DMS114 treated with DMSO at 0.1 percent for 48 hours (cell line): ENCODE data around the gene PRR16.

Source experiments
- DNase-seq: peaks from one replicate; lab custom pipeline; 2025; ENCODE audit not compliant: unreplicated experiment; lab: John Stamatoyannopoulos, UW

PRR16 gene

DNA sequence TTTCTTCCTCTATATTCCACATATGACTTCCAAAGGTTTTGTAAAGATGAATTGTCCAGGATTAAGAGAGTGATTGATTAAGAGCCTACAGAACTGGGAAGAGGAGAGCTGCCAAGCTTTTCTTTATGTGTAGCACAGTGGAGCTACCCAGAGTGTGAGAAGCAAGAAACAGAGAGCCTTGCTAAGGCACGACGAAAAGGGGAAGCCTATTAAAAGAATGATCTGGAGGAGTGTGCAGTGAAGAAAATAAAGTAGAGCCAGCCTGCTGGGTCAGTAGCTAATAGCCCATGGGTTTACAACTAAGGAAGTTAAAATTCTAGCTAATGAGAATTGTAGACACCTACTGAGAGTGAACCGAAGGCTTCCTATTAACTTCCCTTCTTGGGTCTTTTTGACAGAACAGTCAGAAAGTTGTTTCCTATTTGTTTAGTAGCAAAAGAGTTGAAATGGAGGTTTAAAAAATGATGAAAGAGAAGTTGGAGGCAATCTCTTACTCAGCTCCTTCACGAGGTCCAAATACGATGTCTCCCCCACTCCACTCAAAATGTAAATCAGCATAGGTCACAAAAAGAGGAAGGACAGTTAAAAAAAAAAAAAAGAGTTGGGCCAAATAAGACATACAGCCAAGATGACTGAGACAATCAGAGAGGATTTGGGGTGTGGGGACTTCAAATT, 957 bp upstream of the PRR16 start:
- no peak for DNase-seq

DNA sequence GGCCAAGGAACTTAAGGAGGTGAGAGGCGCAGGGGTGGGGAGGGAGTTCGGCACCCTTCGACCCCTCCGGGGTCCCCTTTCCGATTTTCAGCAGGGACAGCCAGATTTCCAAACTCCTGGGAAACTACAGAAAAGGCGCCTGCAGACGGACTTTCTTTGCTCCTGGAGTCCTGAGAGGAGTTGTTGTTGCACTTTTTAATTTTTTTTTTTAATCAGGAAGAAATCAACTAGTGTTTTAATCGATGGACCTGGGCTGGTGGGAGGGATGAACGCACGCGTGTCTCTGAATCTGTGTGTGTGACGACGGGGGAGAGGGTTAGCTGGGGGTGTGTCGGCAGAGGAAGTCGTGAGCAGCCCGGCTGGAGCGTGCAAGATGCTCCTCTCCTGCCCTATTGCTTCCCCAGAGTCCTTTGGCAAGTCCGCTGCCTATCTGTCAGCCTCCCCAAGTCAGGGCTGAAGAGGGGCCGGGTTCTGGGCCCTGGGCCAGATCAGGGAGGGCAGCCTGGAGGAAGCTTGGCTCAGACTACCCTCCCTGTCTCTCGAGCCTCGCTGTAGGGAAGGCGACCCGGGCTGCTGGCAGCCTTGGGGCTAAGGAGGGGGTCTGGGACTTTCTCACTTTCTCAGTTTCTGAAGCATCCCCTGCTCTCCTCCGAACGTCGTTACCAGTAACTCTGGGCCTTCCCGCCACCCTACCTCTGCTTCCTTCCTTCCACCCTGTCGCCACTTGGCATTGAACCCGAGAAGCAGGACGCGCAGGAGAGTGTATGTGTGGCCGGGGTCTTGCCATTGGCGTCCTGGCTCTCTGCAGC, 731 bp downstream of the PRR16 start:
- no peak for DNase-seq

- DNase-seq, result no peak
Measured at GRCh38 chr5:120465436-120465961, 1.4 kb downstream of the PRR16 start.

DNA sequence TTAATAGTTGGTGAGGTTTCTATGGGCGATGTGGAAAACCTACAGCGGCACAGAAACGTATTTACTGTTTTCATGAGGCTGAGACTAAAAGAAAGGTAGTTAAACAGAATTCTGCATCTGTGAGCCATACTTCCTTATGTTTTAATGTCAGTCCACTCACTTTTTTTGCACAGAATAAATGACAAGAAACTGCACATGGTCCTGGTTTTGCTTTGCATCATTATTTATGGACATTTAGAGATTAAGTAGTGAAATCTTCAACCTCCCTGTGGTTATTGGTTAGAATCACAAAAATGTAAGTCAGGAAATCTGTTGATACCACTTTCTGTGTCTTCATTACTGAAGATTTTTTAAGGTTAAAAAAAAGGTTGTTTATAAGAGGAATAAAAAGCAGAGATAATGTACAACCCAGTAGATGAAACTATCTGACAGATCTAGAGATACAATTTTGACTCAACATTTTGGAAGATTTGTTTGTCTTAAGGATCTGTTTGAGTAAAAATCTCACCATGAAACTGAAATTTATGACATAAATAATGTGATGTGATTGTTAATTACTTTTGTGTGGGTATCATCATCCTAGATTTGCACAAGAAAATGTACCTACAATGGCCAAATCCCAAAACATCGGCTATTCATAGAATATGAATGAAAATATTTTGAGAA, 2.4 kb downstream of the PRR16 start:
- no peak for DNase-seq

DNA sequence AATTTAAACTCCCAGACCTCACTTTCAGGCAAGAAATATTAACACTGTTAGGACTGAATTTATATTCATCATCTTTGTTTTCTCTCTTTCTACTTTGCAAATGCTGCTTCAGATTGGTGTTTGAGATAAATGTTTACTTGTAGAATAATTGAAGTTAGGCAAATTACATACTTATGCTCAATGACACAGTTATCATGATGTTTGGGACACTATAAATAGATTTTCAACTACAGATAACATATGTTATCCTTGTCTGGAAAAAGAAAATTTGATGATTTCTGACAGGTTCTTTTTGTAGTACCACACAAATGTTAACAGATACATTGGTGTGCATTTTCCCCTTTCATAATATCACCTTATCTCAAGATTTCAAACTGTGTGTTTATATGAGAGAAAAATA, 7.9 kb downstream of the PRR16 start:
- DNase-seq, result no peak

- no peak for DNase-seq
Measured at GRCh38 chr5:120472911-120473310, 8.8 kb downstream of the PRR16 start.

DNA sequence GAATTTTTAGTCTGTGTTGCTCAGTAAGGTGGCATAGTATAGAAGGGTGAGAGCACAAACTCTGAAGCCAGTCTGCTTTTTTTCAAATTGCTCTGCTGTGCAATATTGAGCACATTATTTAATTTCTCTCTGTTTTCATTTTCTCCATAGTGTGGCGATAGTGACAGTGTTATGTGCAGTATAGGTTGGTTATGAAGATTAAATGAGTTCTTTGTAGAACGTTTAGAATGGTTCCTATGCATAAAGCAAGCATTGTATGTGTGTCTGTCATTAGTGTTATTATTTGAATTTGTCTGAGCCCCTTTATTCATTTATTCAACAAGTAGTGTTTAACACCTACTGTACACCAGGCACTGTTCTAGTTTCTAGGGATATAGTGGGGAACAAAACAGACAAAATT, 9.2 kb downstream of the PRR16 start:
- no peak for DNase-seq

- no peak for DNase-seq
Measured at GRCh38 chr5:120476063-120476462, 12.0 kb downstream of the PRR16 start.

DNA sequence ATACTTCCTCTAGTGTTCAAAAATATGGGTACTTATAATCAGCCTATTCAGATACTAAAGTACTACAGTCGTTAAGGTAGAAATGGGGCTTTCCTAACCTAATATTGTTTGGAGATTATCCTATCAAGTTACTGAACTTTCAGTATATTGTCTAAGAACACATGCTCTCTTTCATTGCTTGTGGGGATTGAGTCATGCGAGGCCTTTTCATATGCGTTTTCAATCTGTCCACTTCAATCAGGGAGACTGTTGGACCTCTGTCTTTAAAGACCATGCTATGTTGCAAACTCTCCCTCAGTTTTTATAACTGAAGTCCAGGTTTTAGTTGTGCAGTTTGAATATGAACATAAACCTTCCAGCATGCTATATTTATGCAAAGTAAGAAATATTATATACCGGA, 15.0 kb downstream of the PRR16 start:
- no peak for DNase-seq

DNA sequence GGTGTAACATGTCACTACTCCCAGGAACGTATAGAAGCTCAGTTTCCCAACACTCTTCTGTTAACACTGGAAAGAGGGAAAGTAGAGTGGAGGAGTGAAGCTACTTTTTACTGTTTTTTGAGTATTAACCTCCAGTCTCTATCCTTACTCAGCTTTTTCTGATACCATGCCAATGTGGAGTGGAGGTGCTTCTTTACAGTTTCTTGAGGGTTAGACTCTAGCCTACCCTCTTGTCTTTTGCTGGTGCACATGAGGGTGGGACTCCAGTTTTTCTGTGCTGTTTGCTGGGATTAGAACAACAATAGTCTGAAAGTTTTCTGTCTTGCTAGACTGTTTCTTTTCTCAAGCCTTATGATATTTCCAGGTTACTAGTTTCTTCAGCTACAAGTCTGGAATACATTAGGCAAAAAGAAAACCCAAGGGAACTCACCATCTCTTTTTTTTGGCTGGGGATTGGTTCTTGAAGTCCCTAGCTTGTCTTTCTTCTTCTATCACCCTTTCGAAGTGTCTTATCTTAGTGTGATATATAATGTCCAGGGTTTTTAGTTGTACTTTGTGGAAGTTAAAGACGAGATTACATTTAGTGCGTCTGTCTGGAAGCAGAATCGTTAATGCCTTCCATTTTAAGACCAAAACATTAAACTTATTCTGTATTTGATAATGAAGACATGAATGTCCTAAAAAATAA, 35.9 kb downstream of the PRR16 start:
- no peak for DNase-seq

- no peak for DNase-seq
Measured at GRCh38 chr5:120502531-120502930, 38.4 kb downstream of the PRR16 start.

DNA sequence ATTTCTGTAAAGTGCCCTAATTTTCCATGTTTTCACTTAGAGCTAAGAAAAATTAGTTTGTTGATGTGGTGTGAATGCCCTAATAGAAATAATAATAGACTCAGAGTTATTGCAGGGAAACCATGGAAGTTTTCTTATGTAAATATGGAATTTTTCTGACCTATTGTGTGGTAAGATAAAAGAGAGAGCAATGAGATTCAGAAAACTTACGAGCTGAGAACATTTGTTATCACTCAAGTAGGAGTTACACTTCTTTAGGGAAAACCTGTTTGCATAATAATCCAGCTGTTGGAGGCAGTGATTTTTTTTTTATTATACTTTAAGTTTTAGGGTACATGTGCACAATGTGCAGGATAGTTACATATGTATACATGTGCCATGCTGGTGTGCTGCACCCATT, 39.2 kb downstream of the PRR16 start:
- DNase-seq, result no peak

- no peak for DNase-seq
Measured at GRCh38 chr5:120504057-120504456, 40.0 kb downstream of the PRR16 start.

- no peak for DNase-seq
Measured at GRCh38 chr5:120507197-120507596, 43.1 kb downstream of the PRR16 start.

DNA sequence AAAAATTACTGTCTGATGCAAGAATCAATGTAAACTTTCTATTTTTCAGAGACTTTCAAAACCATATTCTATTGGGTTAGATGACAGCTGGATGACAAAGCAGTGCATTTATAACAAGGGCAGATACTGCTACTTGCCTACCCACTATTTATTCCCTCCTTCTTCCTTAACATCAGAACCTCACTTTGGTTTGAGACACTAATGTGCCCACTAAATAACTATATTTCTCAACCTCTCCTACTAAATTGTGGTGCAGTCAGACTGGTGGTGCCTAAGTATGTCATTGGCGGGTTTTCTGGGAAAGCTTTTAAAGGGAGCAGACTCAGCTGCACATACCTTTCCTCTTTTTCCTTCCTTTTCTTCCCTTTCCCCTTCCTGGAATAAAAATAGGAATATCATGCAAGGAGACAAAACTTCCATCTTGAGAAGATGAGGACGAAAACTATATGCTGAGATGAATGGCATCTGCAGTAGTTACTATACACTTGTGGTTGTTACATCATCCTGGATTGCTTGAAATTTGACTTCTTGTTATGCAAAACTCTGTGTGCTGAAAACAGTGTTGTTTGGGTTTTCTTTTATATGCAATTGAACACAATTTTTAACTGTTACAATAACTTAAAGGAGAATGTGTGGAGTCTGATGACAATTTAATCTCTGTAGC, 43.8 kb downstream of the PRR16 start:
- no peak for DNase-seq

DNA sequence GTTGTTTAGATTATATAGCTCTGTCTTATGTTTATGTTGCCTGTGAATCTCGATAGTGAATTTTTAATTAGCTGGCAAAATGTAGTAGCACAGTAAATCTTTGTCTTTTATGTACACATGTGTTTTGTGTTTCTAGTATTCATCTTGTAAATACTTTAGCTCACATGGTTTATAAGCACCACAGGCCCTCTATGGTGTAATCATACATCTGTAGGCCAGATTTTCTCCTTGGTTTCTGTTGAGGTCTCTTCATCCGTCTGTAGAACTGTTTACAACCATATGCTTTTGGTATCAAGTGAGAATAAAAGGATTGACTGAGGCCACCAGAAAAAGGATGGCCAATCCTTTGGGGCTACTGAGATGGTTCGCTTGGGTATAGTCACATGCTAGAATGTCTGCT, 45.0 kb downstream of the PRR16 start:
- DNase-seq, result no peak

DNA sequence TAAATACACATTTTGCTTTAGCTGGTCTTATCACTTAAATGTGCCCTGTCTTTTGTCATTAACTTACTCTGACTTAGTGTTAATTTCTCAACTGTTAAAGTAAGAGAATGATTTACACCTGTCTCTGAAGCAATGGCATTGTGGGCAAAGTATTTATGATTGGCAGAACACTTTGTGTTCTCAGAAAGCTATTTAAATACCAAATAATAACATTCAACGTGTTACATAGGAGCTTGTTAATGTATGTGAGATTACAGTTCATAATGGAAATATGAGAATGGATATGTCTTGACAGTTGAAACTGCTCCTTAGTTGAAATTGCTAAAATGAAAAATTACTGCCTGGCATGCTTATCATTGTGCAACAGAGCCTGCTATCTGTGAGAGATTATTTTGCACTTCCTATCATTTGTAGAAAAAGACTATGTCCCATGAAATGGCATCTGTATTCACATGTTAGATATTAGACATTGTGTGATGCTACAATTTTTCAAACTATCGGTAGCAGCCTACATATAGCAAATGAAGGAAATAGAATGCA, 46.1 kb downstream of the PRR16 start:
- DNase-seq, result no peak

GRCh38 chr5:120510994-120511686, 47.0 kb downstream of the PRR16 start:
- DNase-seq, result no peak

- no peak for DNase-seq
Measured at GRCh38 chr5:120512068-120512467, 48.0 kb downstream of the PRR16 start.
